Smooth muscle cell (in vitro differentiated cells): ENCODE results near the gene FPR3. TPM values are rescaled to one million over a fixed set of nuclear protein-coding genes. Genes with fewer than 3 reads are reported as not detected.

Source experiments
- DNase-seq: peaks from one replicate; lab custom pipeline; 2025; ENCODE audit not compliant: unreplicated experiment; lab: John Stamatoyannopoulos, UW
- H2AFZ ChIP-seq: fragments of 200-600 bp; sonication (generic); 2 replicates; pipeline ENCODE4 v1.6.0; 2016; ENCODE audit warnings: antibody characterized with exemption, low read depth, mild to moderate bottlenecking
- H3F3A ChIP-seq: fragments of 200-600 bp; sonication (generic); 2 replicates; pipeline ENCODE4 v1.6.0; 2017; ENCODE audit warnings: antibody characterized with exemption, low read depth
- H3K27ac ChIP-seq: fragments of 200-600 bp; sonication (generic); 2 replicates; pipeline ENCODE4 v1.5.1; 2016; ENCODE audit warnings: low read depth, mild to moderate bottlenecking
- H3K27me3 ChIP-seq: fragments of 200-600 bp; sonication (generic); 2 replicates; pipeline ENCODE4 v1.6.1; 2016; ENCODE audit warnings: low read depth, mild to moderate bottlenecking
- H3K36me3 ChIP-seq: fragments of 200-600 bp; sonication (generic); 2 replicates; pipeline ENCODE4 v1.5.1; 2016; ENCODE audit warnings: low read depth
- H3K4me1 ChIP-seq: fragments of 200-600 bp; sonication (generic); 2 replicates; pipeline ENCODE4 v1.5.1; 2016; ENCODE audit warnings: low read depth
- H3K4me2 ChIP-seq: fragments of 200-600 bp; sonication (generic); 2 replicates; pipeline ENCODE4 v1.6.0; 2016; ENCODE audit warnings: mild to moderate bottlenecking
- H3K4me3 ChIP-seq: fragments of 200-600 bp; sonication (generic); 2 replicates; pipeline ENCODE4 v1.5.1; 2016; ENCODE audit warnings: mild to moderate bottlenecking
- H3K79me2 ChIP-seq: fragments of 200-600 bp; sonication (generic); 2 replicates; pipeline ENCODE4 v1.6.0; 2016; ENCODE audit warnings: low read depth, mild to moderate bottlenecking
- H3K9ac ChIP-seq: fragments of 200-600 bp; sonication (generic); 2 replicates; pipeline ENCODE4 v1.6.0; 2016; ENCODE audit warnings: low read depth
- H3K9me3 ChIP-seq: fragments of 200-600 bp; sonication (generic); replicated peaks from 2 replicates; pipeline ENCODE4 v1.5.1; 2016; ENCODE audit warnings: low read depth
- H4K20me1 ChIP-seq: fragments of 200-600 bp; sonication (generic); 2 replicates; pipeline ENCODE4 v1.6.0; 2016; ENCODE audit warnings: low read depth
- CTCF ChIP-seq: fragments of 200-600 bp; sonication (generic); IDR thresholded peaks from 2 replicates; pipeline ENCODE4 v1.5.1; 2017; ENCODE audit warnings: borderline replicate concordance, mild to moderate bottlenecking, antibody characterized with exemption; ENCODE audit not compliant: insufficient read depth, poor library complexity, severe bottlenecking
- WGBS: methylation state at CpG from one replicate; pipeline ENCODE4 v1.1.7; 2016; ENCODE audit warnings: low lambda C conversion rate; 5-methylcytosine and 5-hydroxymethylcytosine counted together
- polyA plus RNA-seq: library from polyadenylated mRNA; unstranded; fragments of >200 nt; fragmentation: Nextera tagmentation; extraction: Ambion mirVana; gene quantifications from 2 replicates; pipeline ENCODE4 v1.2.1, GENCODE V29; 2016
- total RNA-seq: library from RNA; depleted of rRNA; stranded (reverse); fragments of >200 nt; gene quantifications from 2 replicates; pipeline ENCODE4 v1.2.3, GENCODE V29; 2014

Gene FPR3
- total and polyA plus RNA-seq, 2 experiments from 2014 or later = not detected

GRCh38 chr19:51799774-51800472, 5.0 kb downstream of the FPR3 start:
- no peaks in the 10 kb centered on the region for H3K4me1 ChIP-seq
- H4K20me1 ChIP-seq = no peaks in the 10 kb centered on the region
- H3K27me3 ChIP-seq = no peaks in the 10 kb centered on the region
- no peak overlapping the region for H3K4me3 ChIP-seq
- no peak for TF ChIP-seq CTCF
- H3K9ac ChIP-seq = no peak overlapping the region
- H2AFZ ChIP-seq = no peak overlapping the region
- H3K9me3 ChIP-seq = no peaks in the 10 kb centered on the region
- no peak overlapping the region for H3K4me2 ChIP-seq
- H3K27ac ChIP-seq = no peak overlapping the region
- no peak for DNase-seq
- WGBS = 96% methylated on average over 13 of the region's 13 CpGs
- no peaks in the 10 kb centered on the region for H3K36me3 ChIP-seq
- H3F3A ChIP-seq = no peaks in the 10 kb centered on the region
- no peaks in the 10 kb centered on the region for H3K79me2 ChIP-seq

DNA sequence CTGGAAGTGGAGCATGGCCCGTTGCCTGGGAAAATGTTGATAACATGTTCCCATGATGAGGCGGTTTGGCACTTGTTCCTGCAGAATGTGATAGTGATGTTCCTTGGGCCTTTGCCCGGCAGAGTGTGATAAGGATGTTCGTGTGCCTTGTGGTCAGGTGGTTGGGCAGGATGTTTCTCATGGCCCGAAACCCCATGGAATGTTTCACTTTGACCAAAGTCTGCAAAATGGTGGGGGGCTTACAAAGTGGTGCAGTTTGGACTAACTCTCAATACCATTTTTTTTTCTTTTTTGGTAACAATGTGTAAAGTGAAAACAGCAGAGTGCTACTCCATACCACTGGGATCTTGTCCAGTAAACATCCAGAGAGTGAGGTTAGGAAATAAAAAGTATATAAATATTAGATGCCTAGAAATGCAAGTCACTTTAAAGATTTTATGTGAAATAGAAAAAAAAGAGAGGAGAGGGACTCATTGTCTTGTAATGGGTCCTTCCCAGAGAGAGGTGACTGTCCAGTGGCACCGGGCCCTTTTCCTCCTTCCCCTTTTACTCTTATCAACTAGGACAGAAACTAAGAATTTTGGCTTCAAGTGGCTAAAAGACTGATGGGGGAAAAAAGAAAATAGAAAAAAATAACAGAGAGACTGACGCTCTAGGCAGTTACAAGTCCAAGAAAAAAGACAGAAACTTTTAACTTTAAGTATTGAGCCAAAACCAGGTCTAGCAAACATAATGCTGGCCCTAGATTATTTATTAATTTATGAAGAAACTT, 5.7 kb downstream of the FPR3 start:
- no peaks in the 10 kb centered on the region for H3K36me3 ChIP-seq
- H3K9ac ChIP-seq = no peak overlapping the region
- H3K27ac ChIP-seq = no peak overlapping the region
- H2AFZ ChIP-seq = no peak overlapping the region
- H3K27me3 ChIP-seq = no peaks in the 10 kb centered on the region
- H4K20me1 ChIP-seq = no peaks in the 10 kb centered on the region
- TF ChIP-seq CTCF = no peak
- no peaks in the 10 kb centered on the region for H3K4me1 ChIP-seq
- no peaks in the 10 kb centered on the region for H3K9me3 ChIP-seq
- no peak for DNase-seq
- no peaks in the 10 kb centered on the region for H3K79me2 ChIP-seq
- no peaks in the 10 kb centered on the region for H3F3A ChIP-seq
- 86% methylated on average over 7 of the region's 7 CpGs for WGBS
- no peak overlapping the region for H3K4me2 ChIP-seq
- H3K4me3 ChIP-seq = no peak overlapping the region

DNA sequence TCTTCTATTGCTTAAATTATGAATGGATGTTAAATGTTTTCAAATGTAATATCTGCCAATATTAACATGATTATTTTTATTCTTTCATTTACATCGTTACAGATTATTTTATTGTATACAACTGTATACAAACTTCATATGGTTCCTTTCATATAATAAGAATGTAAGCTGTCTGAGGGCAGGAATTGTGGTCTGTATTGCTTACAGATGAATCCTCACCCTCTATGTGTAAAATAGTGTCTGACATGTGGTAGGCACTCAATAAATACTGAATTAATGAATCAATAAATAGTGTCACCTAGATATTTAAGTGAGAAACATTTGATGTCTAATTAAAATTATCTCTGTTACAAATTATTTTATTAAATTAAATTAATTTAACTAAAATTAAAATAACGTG, 7.8 kb downstream of the FPR3 start:
- no peak for TF ChIP-seq CTCF
- no peak overlapping the region for H3K4me2 ChIP-seq

More for the DNA sequence above, 7.8 kb downstream of the FPR3 start:
- Histone ChIP-seq H3K4me1 (no peaks in the 10 kb centered on the region), H3K9ac (no peak overlapping the region), H3K79me2 (no peaks in the 10 kb centered on the region), H4K20me1 (no peaks in the 10 kb centered on the region), H3K4me3 (no peak overlapping the region), H3K27ac (no peak overlapping the region), H3K27me3 (no peaks in the 10 kb centered on the region), H2AFZ (no peak overlapping the region), H3K36me3 (no peaks in the 10 kb centered on the region), H3F3A (no peaks in the 10 kb centered on the region), H3K9me3 (no peaks in the 10 kb centered on the region)
- 68% methylated on average over 2 of the region's 2 CpGs for WGBS
- DNase-seq = no peak
